HL-60 (cell line): ENCODE data around the gene SLC35E3.
"Not testable (repeated sequence)": the region's sequence is repeated elsewhere in the genome, so short reads cannot be mapped to it uniquely, and the experiment has no call there.

Experiments used
- DNase-seq, 2 experiments: peaks; one replicate each; pipeline ENCODE4 v3.0.0-alpha.2; 2010 to 2020; ENCODE audit warnings: low read depth in 1 of 2, low spot score in 1 of 2
- H3K27ac ChIP-seq: fragments of 250-450 bp; sonication (Bioruptor Pico); replicated peaks from 2 replicates; pipeline ENCODE4 v1.5.1; 2020; ENCODE audit warnings: mild to moderate bottlenecking, moderate library complexity
- H3K27me3 ChIP-seq: fragments of 250-450 bp; sonication (Bioruptor Pico); 2 replicates; pipeline ENCODE4 v1.5.1; 2021; ENCODE audit warnings: mild to moderate bottlenecking, moderate library complexity; ENCODE audit not compliant: insufficient read depth, poor library complexity, severe bottlenecking
- H3K4me3 ChIP-seq: replicated peaks from 2 replicates; pipeline ENCODE4 v1.5.1; 2011; ENCODE audit warnings: mild to moderate bottlenecking, control low read depth, low read length; ENCODE audit not compliant: insufficient read depth
- GABPA ChIP-seq: IDR thresholded peaks from 2 replicates; pipeline ENCODE4 v1.6.1; 2012; ENCODE audit warnings: low read depth
- POLR2AphosphoS5 ChIP-seq: IDR thresholded peaks from 2 replicates; pipeline ENCODE4 v1.6.1; 2012; ENCODE audit warnings: low read depth
- SPI1 ChIP-seq: IDR thresholded peaks from 2 replicates; pipeline ENCODE4 v1.6.1; 2012; ENCODE audit warnings: low read depth, mild to moderate bottlenecking, borderline replicate concordance
- TF ChIP-seq, protein P1 (sequence below): IDR thresholded peaks from one replicate; pipeline ENCODE4 v1.5.1; 2011; ENCODE audit warnings: low read length, control low read depth, inconsistent platforms; ENCODE audit not compliant: insufficient read depth
- TF ChIP-seq, protein P2 (sequence below): IDR thresholded peaks from 2 replicates; pipeline ENCODE4 v1.6.1; 2012; ENCODE audit warnings: low read depth; ENCODE audit not compliant: insufficient replicate concordance

Gene SLC35E3

DNA sequence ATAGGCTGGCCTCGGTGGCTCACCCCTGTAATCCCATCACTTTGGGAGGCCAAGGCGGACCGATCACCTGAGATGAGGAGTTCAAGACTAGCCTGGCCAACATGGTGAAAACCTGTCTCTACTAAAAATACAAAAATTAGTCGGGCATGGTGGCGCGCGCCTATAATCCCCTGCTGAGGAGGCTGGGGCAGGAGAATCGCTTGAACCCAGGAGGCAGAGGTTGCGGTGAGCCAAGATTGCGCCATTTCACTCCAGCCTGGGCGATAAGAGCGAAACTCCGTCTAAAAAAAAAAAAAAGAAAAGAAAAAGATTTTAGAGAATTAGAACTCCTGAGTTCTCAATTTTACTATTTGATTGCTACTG lies 64.0 kb downstream of the SLC35E3 start:
- H3K27ac ChIP-seq, DNase-seq, H3K27me3 ChIP-seq, H3K4me3 ChIP-seq: not testable (repeated sequence)

DNA sequence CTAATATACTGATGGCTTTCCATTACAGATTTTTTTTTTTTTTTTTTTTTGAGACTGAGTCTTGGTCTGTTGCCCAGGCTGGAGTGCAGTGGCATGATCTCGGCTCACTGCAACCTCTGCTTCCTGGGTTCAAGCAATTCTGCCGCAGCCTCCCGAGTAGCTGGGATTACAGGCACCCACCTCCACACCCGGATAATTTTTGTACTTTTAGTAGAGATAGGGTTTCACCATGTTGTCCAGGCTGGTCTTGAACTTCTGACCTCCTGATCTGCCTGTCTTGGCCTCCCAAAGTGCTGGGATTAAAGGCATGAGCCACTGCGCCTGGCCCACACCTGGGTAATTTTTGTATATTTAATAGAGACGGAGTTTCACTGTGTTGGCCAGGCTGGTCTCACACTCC lies 65.6 kb downstream of the SLC35E3 start:
- not testable (repeated sequence) for H3K27me3 ChIP-seq, H3K4me3 ChIP-seq, H3K27ac ChIP-seq, DNase-seq

DNA sequence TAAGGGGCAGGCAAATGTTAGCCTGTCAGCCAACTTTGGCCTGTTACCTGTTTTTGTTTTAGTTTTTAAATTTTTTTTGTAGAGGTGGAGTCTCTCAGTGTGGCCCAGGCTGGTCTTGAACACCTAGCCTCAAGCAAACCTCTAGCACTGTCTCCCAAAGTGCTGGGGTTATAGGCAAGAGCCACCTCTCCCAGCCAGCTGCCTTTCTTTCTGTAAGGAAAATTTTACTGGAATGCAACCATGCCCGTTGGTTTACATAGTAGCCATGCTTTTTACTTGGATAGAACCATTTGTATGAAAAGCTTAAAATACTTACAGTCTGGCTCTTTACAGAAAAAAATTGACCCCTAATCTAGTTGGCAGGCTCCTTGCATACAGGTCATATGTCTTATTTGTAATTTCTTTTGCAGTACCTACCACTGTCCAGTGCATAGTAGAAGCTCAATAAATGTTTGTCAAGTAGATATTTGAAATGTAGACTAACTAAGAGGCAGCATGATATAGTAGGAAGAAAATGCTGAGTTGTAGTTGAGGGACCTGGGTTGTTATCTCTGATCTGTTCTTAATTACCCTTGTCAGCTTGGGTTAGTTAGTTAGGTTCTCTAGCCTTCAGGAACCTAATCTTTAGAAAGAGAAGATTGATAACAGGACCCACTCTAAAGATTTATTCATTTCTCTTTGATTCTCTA lies 66.7 kb downstream of the SLC35E3 start:
- Histone ChIP-seq H3K27ac (no peak overlapping the region), H3K27me3 (no peaks in the 10 kb centered on the region), H3K4me3 (no peak overlapping the region)
- DNase-seq = no peak
- TF ChIP-seq, protein P1, sequence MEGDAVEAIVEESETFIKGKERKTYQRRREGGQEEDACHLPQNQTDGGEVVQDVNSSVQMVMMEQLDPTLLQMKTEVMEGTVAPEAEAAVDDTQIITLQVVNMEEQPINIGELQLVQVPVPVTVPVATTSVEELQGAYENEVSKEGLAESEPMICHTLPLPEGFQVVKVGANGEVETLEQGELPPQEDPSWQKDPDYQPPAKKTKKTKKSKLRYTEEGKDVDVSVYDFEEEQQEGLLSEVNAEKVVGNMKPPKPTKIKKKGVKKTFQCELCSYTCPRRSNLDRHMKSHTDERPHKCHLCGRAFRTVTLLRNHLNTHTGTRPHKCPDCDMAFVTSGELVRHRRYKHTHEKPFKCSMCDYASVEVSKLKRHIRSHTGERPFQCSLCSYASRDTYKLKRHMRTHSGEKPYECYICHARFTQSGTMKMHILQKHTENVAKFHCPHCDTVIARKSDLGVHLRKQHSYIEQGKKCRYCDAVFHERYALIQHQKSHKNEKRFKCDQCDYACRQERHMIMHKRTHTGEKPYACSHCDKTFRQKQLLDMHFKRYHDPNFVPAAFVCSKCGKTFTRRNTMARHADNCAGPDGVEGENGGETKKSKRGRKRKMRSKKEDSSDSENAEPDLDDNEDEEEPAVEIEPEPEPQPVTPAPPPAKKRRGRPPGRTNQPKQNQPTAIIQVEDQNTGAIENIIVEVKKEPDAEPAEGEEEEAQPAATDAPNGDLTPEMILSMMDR = no peak
- no peak for TF ChIP-seq SPI1
- TF ChIP-seq, protein P2, sequence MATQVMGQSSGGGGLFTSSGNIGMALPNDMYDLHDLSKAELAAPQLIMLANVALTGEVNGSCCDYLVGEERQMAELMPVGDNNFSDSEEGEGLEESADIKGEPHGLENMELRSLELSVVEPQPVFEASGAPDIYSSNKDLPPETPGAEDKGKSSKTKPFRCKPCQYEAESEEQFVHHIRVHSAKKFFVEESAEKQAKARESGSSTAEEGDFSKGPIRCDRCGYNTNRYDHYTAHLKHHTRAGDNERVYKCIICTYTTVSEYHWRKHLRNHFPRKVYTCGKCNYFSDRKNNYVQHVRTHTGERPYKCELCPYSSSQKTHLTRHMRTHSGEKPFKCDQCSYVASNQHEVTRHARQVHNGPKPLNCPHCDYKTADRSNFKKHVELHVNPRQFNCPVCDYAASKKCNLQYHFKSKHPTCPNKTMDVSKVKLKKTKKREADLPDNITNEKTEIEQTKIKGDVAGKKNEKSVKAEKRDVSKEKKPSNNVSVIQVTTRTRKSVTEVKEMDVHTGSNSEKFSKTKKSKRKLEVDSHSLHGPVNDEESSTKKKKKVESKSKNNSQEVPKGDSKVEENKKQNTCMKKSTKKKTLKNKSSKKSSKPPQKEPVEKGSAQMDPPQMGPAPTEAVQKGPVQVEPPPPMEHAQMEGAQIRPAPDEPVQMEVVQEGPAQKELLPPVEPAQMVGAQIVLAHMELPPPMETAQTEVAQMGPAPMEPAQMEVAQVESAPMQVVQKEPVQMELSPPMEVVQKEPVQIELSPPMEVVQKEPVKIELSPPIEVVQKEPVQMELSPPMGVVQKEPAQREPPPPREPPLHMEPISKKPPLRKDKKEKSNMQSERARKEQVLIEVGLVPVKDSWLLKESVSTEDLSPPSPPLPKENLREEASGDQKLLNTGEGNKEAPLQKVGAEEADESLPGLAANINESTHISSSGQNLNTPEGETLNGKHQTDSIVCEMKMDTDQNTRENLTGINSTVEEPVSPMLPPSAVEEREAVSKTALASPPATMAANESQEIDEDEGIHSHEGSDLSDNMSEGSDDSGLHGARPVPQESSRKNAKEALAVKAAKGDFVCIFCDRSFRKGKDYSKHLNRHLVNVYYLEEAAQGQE = no peak
- no peak for TF ChIP-seq POLR2AphosphoS5
- TF ChIP-seq GABPA = no peak

DNA sequence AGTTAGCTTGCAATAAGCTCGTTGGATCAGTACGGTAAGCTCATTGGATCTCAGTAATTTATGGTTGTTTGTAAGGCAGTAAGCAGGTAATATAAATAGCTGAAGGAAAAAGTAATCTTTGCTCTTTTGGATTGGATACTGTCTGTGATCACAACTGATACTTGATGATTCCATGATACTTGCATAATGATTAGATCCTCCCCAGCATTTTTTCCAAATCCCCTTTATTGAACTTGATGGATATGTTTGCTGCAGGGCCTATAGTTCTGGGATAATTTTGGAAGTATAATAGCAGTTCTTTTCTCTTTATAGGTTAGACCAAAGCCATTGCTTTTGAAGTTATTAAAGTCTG lies 67.2 kb downstream of the SLC35E3 start:
- TF ChIP-seq GABPA (no peak), POLR2AphosphoS5 (no peak), SPI1 (no peak)
- TF ChIP-seq, protein P2 = no peak
- Histone ChIP-seq H3K4me3 (no peak overlapping the region), H3K27me3 (no peaks in the 10 kb centered on the region), H3K27ac (no peak overlapping the region)
- DNase-seq = no peak

DNA sequence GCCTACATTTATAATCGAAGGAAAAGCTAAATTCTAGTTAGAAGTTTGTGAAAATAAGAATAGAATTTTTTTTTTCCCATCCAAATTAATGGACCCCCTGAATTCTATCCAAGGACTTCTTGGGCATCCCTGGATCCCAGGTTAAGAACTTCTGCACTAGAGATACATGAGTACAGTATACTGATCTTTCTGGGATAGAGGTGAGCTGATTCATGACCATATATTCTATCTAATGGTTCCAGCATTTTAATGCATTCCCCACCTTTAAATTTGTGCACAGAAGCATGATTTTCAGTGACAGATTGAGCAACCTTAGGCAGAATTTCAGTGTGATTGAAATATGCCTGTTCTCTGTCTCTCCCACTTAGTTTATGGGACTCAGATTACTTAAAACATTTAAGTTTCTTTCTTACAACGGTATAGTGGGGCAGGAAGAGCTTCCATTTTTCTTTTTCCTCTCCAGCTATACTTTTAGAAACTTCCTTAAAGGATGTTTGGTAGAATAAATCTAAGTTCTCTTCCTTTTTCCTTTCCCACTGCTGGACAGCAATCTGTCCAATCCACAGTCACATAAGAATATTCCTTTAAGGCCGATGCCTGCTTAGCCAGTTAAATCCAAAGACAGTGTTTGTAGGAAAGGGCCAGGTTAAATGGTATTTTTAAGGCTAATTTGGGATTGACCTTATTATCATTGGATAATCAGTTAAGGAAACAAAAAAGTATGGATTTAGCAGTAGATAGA lies 68.7 kb downstream of the SLC35E3 start:
- Histone ChIP-seq H3K4me3 (no peak overlapping the region), H3K27ac (no peak overlapping the region), H3K27me3 (no peaks in the 10 kb centered on the region)
- TF ChIP-seq SPI1 = no peak
- TF ChIP-seq, protein P2 = peak; percentile 33
- no peak for DNase-seq
